GM19025 (cell line): ENCODE results near the gene GRIK2.

Experiments used
- ATAC-seq: cut with Tn5 transposase; IDR thresholded peaks from one replicate; pipeline ENCODE4 v1.9.1; 2021; ENCODE audit warnings: mild to moderate bottlenecking, low read depth, moderate library complexity; ENCODE audit not compliant: unreplicated experiment

GRIK2 gene

GRCh38 chr6:101451981-101452380 lies 58.5 kb downstream of the GRIK2 start:
- ATAC-seq: no peak

GRCh38 chr6:101453221-101453620 lies 59.7 kb downstream of the GRIK2 start:
- ATAC-seq: no peak

DNA sequence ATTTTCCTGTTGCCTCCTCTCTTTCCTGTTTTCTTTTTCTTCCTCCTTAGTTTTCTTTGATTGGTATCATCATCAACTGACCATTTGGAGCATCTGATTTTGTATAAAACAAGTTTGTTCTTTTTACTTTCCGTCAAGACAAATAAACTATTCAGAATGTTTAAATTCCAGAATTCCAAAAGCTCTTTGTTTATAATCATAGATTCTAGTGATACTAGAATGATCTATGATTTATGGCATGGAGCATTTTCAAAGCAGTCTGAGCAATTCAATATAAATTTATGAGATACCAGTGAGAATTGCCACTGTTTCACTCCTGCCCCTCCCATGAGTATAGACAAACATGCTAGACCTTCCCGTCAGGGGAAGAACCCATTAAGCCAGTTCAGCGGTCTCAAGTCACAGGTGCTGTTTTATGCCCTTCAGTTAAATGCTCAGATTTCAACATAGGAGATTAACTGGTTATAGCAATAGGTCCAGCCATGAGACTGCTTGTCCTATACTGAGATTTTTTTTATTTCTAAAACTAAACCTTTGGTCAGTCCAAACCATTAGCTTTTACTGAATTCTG lies 60.7 kb downstream of the GRIK2 start:
- ATAC-seq: no peak

DNA sequence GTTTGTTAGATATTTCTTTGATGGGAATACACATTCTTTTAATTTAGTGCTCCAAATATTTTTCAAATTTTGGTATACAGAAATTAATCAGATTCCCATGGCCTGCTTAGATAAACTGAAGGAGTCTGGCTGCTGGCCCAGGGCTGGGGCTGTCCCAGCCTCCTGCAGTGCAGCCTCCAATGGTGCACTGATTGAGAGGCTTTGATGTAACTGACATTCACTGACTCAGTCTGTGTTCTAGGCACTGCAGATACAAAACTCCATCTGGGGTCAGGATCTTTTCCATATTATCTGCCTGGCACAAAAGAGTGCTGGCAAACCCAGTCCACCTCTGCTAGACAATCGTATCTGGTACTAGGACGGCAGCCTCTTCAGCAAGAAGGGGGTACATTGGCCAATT lies 64.8 kb downstream of the GRIK2 start:
- no peak for ATAC-seq

- no peak for ATAC-seq
These were observed 65.3 kb downstream of the GRIK2 start for GRCh38 chr6:101458826-101459225.

DNA sequence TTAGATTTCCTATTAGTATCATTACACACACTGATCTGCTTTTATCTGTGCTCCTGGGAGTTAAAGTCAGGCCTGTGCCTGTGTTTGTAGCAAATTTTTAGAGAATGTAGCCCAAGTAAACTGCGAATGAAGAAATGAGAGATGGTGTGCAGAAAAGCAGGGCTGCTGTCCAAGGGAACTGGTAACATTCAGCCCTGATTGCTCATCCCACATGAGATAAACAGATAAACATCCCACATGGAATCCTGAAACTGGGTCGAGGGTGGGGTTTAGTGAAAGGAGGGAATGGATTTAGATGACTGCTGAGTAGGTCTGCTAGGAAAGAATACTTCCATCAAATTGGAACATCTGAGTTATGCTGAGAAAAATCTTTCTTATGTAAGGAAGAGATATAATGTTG lies 69.1 kb downstream of the GRIK2 start:
- no peak for ATAC-seq

GRCh38 chr6:101465863-101466262 lies 72.4 kb downstream of the GRIK2 start:
- no peak for ATAC-seq

DNA sequence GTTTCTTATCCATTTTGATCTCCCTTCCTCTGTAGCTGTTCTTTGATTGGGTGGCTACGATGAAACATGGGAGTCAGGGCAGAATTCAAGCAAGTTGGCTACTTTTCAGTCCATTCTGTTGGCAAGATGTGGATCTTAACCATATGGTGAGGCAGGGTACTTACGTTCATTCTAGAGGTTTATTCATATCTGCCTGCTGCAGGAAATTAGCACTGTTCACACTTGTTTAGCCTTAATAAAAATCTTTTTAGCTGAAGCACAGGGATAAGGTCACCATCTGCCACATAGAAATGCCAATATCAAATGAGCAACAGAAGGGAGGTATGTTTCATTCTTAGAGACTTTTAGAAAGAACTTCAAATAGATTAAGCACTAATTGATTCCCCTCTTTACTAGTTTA lies 83.9 kb downstream of the GRIK2 start:
- ATAC-seq: no peak

GRCh38 chr6:101478891-101479290 lies 85.4 kb downstream of the GRIK2 start:
- ATAC-seq: no peak

DNA sequence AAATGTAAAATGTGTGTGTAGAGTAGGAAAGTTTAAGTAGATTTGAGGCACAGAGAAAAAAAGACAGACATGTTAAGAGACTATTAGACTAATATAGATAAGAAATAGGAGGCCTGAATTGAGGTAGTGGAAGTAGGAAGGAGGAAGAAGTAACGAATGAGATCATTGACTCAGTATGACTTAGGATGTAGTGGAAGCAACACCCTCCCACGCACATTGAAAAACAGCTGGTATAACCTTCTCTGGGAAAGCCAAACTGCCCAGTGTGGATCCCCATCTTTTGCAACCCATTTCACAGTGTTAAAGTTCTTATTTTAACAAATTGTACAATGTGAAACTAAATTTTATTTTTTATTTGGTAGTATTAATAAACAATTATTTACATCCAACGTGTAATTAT lies 89.1 kb downstream of the GRIK2 start:
- no peak for ATAC-seq

GRCh38 chr6:101484781-101485180 lies 91.3 kb downstream of the GRIK2 start:
- ATAC-seq: no peak

DNA sequence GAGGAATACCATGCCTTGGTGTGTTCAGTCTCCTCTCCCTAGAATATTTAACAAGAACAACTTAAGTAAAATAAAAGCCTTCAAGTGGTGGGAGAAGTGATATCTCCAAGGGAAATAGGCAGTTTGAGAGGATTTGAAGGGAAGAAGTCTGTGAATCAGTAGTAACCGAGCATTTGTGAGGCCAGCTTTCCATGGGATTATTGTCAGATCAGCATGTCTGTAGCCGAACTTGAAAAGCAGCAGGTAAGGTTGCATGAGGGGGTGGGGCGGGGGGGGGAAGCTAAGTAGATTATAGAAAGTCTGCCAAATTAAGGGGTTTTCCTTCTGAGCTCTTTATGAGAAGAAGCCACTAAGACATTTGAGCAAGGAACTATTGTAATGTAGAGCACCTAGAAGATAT lies 92.6 kb downstream of the GRIK2 start:
- no peak for ATAC-seq

GRCh38 chr6:101486726-101487125 lies 93.2 kb downstream of the GRIK2 start:
- ATAC-seq: no peak

GRCh38 chr6:101489456-101489855 lies 95.9 kb downstream of the GRIK2 start:
- no peak for ATAC-seq

DNA sequence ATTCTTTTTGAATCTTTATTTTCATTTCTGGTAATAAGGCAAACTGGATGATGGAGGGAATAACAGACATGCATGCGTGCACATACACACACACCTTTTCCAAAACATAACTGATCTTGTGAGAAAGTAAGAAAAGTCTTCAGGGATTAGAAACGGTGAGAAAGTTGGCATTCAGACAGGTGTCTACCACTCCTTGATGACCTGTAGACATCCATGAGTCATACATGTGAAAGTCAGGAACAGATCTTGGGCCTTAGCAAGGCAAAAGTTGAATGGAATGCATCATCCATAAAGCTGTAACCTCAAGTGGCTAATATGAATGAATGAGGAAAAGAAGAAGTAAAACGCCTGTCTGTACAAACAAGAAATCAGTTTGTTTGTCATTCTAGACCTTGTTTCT lies 97.3 kb downstream of the GRIK2 start:
- ATAC-seq: no peak

GRCh38 chr6:101502818-101503217 lies 109.3 kb downstream of the GRIK2 start:
- ATAC-seq: no peak

- ATAC-seq: no peak
These were observed 116.0 kb downstream of the GRIK2 start for GRCh38 chr6:101509536-101509935.

DNA sequence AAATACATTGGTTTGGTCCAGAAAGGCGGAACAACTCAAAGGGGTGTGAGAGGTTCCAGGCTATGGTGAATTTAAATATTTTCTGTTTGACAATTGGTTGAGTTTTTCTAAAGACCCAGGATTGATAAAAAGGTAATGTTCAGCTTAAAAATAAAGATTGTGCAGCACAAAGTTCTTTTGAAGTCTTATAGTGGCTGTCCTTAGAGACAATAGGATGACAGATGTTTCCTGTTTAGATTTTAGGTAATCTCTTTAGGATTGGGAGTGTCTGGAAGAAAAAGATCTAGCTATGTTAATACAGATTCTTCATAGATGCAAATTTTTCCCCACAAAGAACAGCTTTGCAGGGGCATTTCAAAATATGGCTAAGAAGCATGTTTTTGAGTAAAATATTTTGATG lies 119.7 kb downstream of the GRIK2 start:
- no peak for ATAC-seq

DNA sequence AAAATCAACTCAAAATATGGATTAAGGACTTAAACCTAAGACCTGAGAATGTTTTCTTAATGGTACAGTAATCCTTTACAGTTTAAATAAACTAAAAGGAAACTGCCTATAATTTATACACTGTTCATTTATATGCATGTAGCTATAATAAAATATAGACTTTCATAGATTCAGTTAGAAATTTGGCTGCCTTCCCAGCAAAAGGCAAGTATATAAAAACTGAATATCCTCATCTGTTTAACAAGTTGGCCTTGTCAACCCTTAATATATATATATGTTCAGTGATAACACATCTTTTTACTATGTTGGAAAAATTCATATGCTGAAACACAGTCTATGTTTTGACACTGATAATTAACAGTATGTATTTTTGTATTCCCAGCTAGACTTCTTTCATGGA lies 123.1 kb downstream of the GRIK2 start:
- no peak for ATAC-seq

- ATAC-seq: no peak
These were observed 124.1 kb downstream of the GRIK2 start for GRCh38 chr6:101517632-101518031.

DNA sequence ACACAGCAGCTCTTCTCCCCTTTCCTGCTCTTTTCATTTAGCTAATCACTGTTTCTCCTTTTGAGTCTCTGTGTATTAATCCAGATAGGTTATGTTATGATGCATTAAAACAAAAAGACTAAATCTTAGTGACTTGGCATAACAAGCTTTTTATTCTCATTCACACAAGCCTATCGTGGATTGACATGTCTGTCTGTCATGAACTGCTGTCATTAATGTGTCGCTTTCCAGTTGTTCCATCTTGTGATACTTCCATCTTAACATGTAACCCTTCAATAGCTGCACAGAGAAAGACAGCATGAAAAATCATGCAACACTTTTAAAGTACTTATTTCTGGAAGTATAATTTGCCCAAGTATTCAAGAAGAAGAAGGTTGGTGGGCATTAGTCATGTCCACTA lies 128.7 kb downstream of the GRIK2 start:
- ATAC-seq: no peak

GRCh38 chr6:101527467-101527866 lies 134.0 kb downstream of the GRIK2 start:
- no peak for ATAC-seq

DNA sequence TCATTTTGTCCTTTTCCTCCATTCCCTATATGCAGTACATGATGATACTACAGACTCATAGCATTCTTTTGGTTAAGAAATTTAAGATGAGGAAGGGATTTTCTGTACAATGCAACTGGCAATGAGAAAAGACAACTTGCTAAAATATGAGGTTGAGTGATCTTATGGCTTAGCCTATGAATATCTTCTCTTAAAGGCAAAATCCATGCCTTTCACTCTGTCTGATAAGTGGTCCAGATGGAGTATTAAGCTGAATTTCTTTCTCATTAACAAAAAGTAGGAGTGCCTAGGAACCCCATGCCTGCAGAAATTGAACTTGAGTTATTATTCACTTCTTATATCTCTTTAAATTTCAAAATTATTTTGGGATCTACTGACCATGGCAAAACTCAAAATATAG lies 135.3 kb downstream of the GRIK2 start:
- no peak for ATAC-seq
